RPMI7951 (cell line): Measurements from ENCODE around the gene DIP2C. TPM values are rescaled to one million over a fixed set of nuclear protein-coding genes. Genes with fewer than 3 reads are reported as not detected.
"Not testable (repeated sequence)": the region's sequence is repeated elsewhere in the genome, so short reads cannot be mapped to it uniquely, and the experiment has no call there.

ENCODE experiments used
- DNase-seq: peaks from one replicate; pipeline ENCODE4 v3.0.0-alpha.2; 2012; ENCODE audit warnings: low read depth
- total RNA-seq: library from RNA; depleted of rRNA; stranded (reverse); fragments of >200 nt; shearing (Covaris generic); gene quantifications from 2 replicates; pipeline ENCODE4 v1.2.3, GENCODE V29; 2014

Gene DIP2C
- total RNA-seq, 1 experiment from 2014 or later, result 7.0 TPM

GRCh38 chr10:534047-534566, 155.4 kb downstream of the DIP2C start:
- no peak for DNase-seq

GRCh38 chr10:533611-534010, 155.9 kb downstream of the DIP2C start:
- DNase-seq, result no peak

DNA sequence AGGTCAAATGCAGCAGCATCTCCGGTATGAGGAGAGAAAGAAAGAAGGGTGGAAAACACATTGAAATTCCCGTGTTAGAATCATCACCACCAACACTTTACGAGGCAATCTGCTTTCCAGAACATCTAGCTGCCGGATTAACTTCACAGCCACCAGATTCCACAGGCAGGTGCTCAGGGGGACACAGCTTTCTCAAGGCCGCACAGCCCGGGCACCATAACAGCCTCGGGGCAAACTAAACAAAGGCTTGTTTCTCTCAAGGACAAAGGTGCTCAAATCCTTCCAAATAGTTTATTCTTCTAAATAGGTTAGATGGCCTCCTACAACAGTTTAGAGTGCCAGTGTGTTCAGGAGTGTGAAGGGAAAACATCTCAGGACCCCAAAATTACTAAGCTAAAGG, 156.3 kb downstream of the DIP2C start:
- no peak for DNase-seq

DNA sequence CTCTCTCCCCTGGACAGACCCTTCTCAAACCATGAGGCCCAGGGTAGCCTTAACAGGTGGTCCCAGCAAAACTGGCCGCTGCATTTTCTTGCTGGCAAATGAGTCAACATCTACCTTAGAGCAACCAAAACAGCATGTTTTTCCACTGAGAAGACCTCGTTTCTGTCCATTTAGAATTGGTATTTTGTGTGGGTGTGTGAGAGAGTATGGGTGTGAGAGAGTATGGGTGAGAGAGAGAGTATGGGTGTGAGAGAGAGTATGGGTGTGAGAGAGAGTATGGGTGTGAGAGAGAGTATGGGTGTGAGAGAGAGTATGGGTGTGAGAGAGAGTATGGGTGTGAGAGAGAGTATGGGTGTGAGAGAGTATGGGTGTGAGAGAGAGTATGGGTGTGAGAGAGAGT, 157.1 kb downstream of the DIP2C start:
- not testable (repeated sequence) for DNase-seq

DNA sequence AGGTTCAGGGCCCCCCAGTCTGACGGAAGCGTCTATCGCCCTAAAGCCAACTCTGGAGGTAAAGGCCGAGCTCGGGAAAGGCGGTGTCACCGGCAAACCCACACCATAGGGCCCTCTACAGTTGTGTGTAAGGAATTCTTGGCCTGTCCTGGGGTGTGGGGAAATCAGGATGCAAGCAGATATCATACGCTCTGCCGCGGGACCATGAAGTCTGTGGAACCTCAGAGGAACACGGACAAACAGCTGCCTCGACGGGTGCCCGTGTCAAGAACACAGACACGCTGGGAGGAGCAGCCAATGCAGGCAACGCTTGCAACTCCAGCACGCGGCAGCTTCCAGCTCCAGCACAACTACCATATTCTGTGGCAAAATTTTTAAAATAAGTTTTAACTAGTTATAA, 157.9 kb downstream of the DIP2C start:
- DNase-seq, result no peak

- no peak for DNase-seq
These were observed 158.8 kb downstream of the DIP2C start for GRCh38 chr10:530717-531116.

GRCh38 chr10:529468-530230, 159.8 kb downstream of the DIP2C start:
- DNase-seq, result no peak

DNA sequence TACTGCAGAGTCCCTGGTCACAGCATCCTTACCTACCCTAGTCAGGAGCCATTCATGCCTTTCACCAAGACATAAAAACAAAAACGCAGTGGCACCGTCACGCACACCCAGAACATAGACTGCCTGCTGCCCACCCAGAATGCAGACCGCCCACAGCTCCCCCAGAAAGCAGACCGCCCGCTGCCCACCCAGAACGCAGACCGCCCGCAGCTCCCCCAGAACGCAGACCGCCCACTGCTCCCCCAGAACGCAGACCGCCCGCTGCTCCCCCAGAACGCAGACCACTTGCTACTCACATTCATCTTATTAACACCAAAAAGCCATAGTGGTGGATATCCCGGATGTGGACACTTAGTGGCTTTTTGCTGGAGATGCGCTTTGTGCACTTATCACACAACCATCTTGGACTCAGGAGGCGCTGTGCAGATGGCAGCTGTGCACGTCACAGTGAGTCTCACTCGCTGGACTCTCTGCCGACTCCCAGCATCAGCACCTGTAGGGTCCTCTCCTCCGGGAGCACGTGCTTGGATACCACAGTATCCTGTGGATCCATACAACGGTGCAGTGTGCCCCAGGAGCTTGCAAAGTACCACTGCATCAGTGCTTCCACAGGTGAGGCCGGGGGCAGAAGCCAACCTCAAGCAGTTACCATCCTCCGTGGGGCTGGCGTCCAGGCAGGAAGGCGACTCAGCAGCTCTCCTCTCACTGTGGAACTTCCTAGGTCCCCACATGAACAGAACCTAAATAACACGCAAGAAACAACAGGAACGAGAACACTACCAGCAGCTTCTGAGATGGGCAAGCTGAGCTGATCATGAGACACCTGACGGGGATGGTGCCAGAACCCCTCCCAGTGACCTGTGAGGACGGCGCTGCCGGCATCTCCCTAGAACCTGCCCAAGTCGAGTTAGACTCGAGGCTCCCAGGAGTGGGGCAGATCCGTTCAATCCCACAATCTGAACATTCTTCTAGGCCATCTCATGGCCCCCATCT, 161.0 kb downstream of the DIP2C start:
- DNase-seq, result no peak

DNA sequence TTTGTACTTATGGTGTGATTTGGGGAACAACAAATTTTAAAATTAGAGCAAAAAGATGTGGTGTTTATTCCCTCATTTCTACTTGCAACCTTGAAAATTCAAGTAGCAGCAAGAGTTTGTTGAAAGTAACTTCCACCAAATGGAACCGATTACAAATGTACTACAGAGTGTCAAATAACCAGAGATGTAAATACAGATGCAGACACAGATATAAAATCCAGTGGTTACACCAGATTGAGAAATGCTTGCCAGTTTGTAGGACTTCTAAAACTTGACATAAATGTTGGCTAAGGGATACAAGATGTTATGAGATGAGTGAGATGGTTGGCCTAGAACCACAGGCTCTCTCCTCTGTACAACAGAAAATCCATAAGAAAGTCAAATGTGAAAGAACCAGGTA, 162.1 kb downstream of the DIP2C start:
- no peak for DNase-seq

- no peak for DNase-seq
These were observed 162.7 kb downstream of the DIP2C start for GRCh38 chr10:526651-527312.

DNA sequence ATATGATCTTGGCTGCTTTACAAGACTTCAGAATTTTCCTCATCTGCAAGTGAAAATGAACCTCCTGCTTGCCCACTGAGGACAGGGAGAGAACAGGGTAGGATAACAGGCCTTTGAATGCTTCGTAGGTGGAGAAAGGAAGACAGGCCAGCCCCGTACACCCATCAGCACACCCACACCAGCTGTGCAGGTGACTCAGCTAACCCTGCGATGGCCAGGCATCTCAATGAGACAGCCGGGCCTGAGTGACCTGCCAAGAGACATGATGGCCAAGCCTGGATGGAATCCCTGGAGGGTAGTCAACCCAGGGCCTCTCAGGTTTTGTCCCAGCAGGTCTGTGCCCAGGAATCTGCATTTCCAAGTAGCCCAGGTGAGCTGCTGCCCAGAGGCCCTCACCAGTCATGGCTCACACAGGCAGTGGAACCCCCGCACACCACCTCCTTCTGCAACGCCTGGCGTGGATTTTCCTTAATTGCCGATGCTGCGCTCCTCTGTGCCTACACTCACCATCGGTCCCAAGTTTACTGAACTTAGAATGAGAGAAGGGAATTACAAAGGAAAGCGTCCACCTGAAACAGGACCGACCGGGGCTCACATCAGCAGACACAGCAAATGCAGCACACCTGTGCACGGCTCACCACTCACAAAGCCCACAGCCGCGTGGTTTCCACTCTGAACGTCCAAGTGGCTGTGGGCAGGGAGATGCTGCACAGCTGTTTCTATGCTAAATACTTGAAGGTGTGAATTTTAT, 163.7 kb downstream of the DIP2C start:
- no peak for DNase-seq

GRCh38 chr10:523925-524324, 165.5 kb downstream of the DIP2C start:
- no peak for DNase-seq

GRCh38 chr10:522350-522749, 167.1 kb downstream of the DIP2C start:
- DNase-seq, result no peak

DNA sequence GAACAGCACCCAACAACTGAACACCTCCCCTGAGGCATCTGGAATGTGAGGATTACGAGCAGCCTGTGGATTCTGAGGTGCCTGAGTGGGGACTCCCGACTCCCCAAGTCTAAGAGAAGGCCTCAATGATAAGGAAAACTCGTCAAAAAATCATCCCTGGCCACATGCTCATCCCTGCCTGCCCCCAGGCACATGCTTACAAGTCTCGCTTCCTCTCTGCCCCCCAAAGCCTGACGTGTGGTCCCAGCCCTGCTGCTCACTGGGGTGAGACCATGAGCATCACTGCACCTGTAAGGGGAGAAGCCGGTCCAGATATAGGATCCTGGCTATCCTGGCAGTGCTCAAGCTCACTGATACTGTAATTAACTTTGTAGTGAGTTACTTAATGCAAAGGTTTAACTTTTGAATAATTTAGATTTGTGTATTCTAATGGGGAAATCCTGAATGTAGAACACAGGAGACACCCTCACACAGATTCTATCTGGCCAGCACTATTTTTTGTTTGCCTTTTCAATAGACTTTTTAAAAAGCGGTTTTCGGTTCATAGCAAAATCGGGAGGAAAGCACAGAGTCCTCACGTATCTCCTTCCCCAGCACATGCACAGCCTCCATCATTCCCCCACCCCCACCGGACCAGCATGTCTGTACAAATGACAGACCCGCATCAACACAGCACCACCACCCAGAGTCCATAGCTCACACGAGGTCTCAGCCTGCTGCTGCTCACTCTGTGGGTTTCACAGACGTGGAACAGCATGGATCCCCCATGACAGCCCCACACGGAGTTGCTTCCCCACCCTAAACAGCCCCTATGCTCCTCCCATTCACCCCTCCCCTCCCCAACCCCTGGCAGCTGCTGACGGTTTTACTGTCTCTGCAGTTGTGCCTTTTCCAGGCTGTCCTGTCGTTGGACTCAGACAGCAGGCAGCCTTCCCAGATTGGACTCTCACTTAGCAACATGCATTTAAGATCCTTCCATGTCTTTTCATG, 167.9 kb downstream of the DIP2C start:
- DNase-seq, result no peak

DNA sequence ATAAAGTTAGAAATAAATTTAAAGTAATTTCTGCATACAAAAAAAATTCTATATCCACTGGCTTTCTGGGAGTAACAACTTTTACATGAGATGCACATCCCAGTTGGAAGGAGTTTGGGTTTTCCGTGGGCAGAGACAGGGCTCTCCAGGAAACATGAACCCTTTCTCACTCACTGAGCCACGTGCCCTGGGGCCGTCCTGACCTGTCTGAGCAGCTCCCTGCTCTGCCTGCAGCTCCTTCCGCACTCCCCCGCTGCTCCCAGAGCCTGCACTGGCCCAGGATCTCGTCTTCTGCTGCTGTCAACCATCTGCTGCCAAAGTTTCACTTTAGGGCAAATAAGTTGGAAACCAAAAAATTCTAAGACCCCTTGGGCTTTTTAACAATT, 169.1 kb downstream of the DIP2C start:
- DNase-seq, result peak; percentile 45

DNA sequence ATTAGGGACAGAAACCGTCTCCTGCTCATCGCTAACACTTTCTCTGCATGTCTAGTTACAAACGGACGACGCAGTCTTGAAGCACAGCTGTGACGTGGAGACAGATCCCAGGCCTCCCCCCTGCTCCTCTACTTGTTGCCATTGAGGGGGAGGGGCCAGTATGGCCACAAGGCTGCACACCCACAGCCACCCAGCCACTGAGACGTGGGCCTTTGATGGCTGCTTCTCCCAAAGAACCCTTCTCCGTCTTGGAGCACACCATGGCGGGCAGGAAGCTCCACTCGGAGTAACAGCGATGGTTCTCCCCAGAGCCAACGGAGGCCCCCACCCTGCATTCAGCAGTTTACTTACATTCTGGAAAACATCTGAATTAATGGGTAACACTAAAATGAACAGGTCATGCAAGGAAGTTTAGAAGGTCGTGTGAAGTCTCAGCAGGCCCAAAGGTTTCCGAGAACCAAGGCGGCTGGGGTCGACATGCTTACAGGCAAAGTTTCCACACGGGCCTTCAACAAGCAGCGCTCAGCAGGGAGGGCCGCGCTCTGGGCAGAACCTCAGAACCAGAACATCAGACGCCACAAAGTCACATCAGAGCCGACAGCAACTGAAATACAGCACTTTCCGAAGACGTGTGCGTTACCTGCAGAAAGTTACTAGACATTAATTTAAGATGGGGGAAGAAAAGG, 169.6 kb downstream of the DIP2C start:
- no peak for DNase-seq

DNA sequence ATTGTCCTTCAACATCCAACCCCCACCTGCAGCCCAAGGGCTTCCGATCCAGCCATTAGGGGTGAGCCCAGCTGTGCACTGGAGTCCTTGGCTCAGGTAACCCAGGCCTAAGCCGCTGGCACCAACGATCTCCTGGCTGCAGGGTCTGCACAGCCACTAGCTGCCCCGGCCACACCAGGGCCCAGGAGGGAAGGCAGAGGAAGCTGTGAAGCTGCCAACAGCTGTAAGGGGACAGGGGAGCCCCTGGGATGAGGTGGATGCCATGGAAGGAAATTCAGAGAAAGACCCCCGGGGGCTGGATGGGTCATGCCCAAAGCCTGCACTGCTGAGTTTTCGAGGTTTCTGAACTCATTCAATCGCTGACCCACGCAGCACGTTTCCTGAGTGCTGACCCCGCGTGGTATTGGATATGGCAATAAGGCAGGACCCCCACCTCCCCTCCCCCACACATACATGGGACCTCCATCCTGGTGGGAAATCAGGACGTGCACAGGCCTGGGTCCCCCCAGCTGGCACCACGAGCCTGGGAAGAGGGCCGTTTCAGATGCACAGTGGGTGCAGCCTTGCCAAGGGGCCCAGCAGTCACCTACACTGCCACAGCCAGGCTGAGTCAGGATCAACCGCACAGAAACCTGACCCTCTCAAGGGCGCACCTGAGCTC, 170.3 kb downstream of the DIP2C start:
- DNase-seq, result no peak

- no peak for DNase-seq
These were observed 171.5 kb downstream of the DIP2C start for GRCh38 chr10:517872-518475.
